Neuronal stem cell (in vitro differentiated cells): ENCODE measurements around the gene ITGBL1.

Experiments
- DNase-seq: peaks from one replicate; pipeline ENCODE4 v3.0.0-alpha.2; 2013; ENCODE audit warnings: low spot score
- H2AFZ ChIP-seq: one replicate; pipeline ENCODE4 v1.6.1; 2013; ENCODE audit warnings: mild to moderate bottlenecking, low read length, inconsistent platforms
- H2AK5ac ChIP-seq: 2 replicates; pipeline ENCODE4 v1.6.1; 2013; ENCODE audit warnings: low read depth, mild to moderate bottlenecking, inconsistent platforms, low read length, moderate library complexity, mixed read lengths
- H2BK120ac ChIP-seq: 2 replicates; pipeline ENCODE4 v1.6.1; 2013; ENCODE audit warnings: low read depth, mild to moderate bottlenecking, inconsistent platforms, low read length, moderate library complexity, mixed read lengths
- H2BK12ac ChIP-seq: one replicate; pipeline ENCODE4 v1.6.1; 2013; ENCODE audit warnings: low read length, inconsistent platforms
- H2BK15ac ChIP-seq: 2 replicates; pipeline ENCODE4 v1.6.1; 2013; ENCODE audit warnings: mild to moderate bottlenecking, low read length, inconsistent platforms, mixed read lengths
- H2BK5ac ChIP-seq: one replicate; pipeline ENCODE4 v1.6.1; 2013; ENCODE audit warnings: inconsistent platforms, mild to moderate bottlenecking, low read length, moderate library complexity
- H3K14ac ChIP-seq: one replicate; pipeline ENCODE4 v1.6.1; 2013; ENCODE audit warnings: low read length, inconsistent platforms
- H3K18ac ChIP-seq: 2 replicates; pipeline ENCODE4 v1.6.1; 2013; ENCODE audit warnings: low read length, inconsistent platforms
- H3K23ac ChIP-seq: 2 replicates; pipeline ENCODE4 v1.6.1; 2013; ENCODE audit warnings: low read depth, mild to moderate bottlenecking, mixed read lengths, low read length, inconsistent platforms; ENCODE audit not compliant: poor library complexity
- H3K27ac ChIP-seq: replicated peaks from 3 replicates; pipeline ENCODE4 v1.5.1; 2013; ENCODE audit warnings: low read length, inconsistent platforms
- H3K27me3 ChIP-seq, 3 experiments: 2 replicates each; pipeline ENCODE4 v1.6.1; 2013; ENCODE audit warnings: low read length in 3 of 3, mild to moderate bottlenecking in 2 of 3, inconsistent platforms in 1 of 3, low read depth in 1 of 3, mixed read lengths in 1 of 3, moderate library complexity in 1 of 3; ENCODE audit not compliant: control insufficient read depth in 3 of 3, insufficient read depth in 3 of 3
- H3K36me3 ChIP-seq, 2 donors: replicated peaks in 1 of 2; 2 replicates each; pipeline ENCODE4 v1.6.1; 2013; ENCODE audit warnings: low read length in 2 of 2; ENCODE audit not compliant: control insufficient read depth in 2 of 2, insufficient read depth in 2 of 2
- H3K4ac ChIP-seq: 2 replicates; pipeline ENCODE4 v1.6.1; 2013; ENCODE audit warnings: inconsistent platforms, mild to moderate bottlenecking, low read length, moderate library complexity
- H3K4me1 ChIP-seq, 2 donors: 1 replicate in 1 of 2; 2 replicates in 1 of 2; pipeline ENCODE4 v1.6.1; 2013; ENCODE audit warnings: low read length in 2 of 2, low read depth in 1 of 2; ENCODE audit not compliant: control insufficient read depth in 2 of 2, insufficient read depth in 1 of 2
- H3K4me2 ChIP-seq: one replicate; pipeline ENCODE4 v1.6.1; 2013; ENCODE audit warnings: mild to moderate bottlenecking, low read length, inconsistent platforms; ENCODE audit not compliant: insufficient read depth, poor library complexity, severe bottlenecking
- H3K4me3 ChIP-seq, 2 donors: 2 replicates each; pipeline ENCODE4 v1.5.1; 2013; ENCODE audit warnings: low read length in 2 of 2, mild to moderate bottlenecking in 2 of 2, inconsistent platforms in 1 of 2, moderate library complexity in 1 of 2
- H3K79me1 ChIP-seq: one replicate; pipeline ENCODE4 v1.6.1; 2013; ENCODE audit warnings: low read depth, mild to moderate bottlenecking, inconsistent platforms, low read length, moderate library complexity
- H3K9ac ChIP-seq: one replicate; pipeline ENCODE4 v1.6.1; 2013; ENCODE audit warnings: mild to moderate bottlenecking, low read depth, low read length, inconsistent platforms; ENCODE audit not compliant: poor library complexity
- H3K9me3 ChIP-seq, 2 donors: replicated peaks in 1 of 2; 2 replicates each; pipeline versions ENCODE3 to v1.6.1; 2013; ENCODE audit warnings: low read length in 2 of 2, mild to moderate bottlenecking in 2 of 2, inconsistent platforms in 1 of 2, low read depth in 1 of 2, mixed read lengths in 1 of 2, moderate library complexity in 1 of 2; ENCODE audit not compliant: control insufficient read depth in 2 of 2, insufficient read depth in 1 of 2
- H4K8ac ChIP-seq: one replicate; pipeline ENCODE4 v1.6.1; 2013; ENCODE audit warnings: low read depth, mild to moderate bottlenecking, inconsistent platforms, low read length, moderate library complexity
- H4K91ac ChIP-seq: one replicate; pipeline ENCODE4 v1.6.1; 2013; ENCODE audit warnings: low read length, low read depth, mild to moderate bottlenecking, inconsistent platforms; ENCODE audit not compliant: poor library complexity
- WGBS, 2 donors: extraction: QIAGEN DNeasy Blood & Tissue Kit; methylation state at CpG; one replicate each; pipeline ENCODE4 v1.1.7; 2013; ENCODE audit warnings: missing lambda C conversion rate in 2 of 2, mixed read lengths in 1 of 2; ENCODE audit not compliant: insufficient read length in 2 of 2, insufficient replicate concordance in 1 of 2; ENCODE audit errors: extremely low coverage in 2 of 2; 5-methylcytosine and 5-hydroxymethylcytosine counted together

The ITGBL1 gene

GRCh38 chr13:101416181-101417042 is 36.1 kb upstream of the ITGBL1 start, which contains the start of gene NALCN:
Gene NALCN (minus strand): TSS chr13:101416508. CDS start chr13:101399126, 17,382 bp downstream.
- Histone ChIP-seq H3K27ac (no peak within 1 kb of the TSS), H2BK15ac (no peak within 1 kb of the TSS)
- no CpG with 5 or more reads among the region's 85 CpGs for WGBS, 2 donors

GRCh38 chr13:101417043-101417406 is 35.5 kb upstream of the ITGBL1 start:
- H3K4ac ChIP-seq, result no peak overlapping the region
- H3K27me3 ChIP-seq, result peaks cover 0 to 61% (median 17%) of the 10 kb centered on the region in 3 experiments
- no peak overlapping the region for H3K14ac ChIP-seq
- H3K36me3 ChIP-seq, result no peaks in the 10 kb centered on the region
- no peak overlapping the region for H4K8ac ChIP-seq
- no peak overlapping the region for H4K91ac ChIP-seq
- no peak overlapping the region for H3K18ac ChIP-seq
- no peak overlapping the region for H2AK5ac ChIP-seq
- peak overlapping the region; percentile 93 for H2AFZ ChIP-seq
- peak overlapping the region in 1 of 2 donors; percentile 45 for H3K4me3 ChIP-seq
- H2BK120ac ChIP-seq, result no peak overlapping the region
- no peaks in the 10 kb centered on the region for H3K9me3 ChIP-seq
- no peak overlapping the region for H3K23ac ChIP-seq
- peaks cover 2 to 8% of the 10 kb centered on the region in 2 donors for H3K4me1 ChIP-seq
- no peak overlapping the region for H2BK5ac ChIP-seq
- H3K27ac ChIP-seq, result no peak overlapping the region
- no peaks in the 10 kb centered on the region for H3K79me1 ChIP-seq
- H3K4me2 ChIP-seq, result peak overlapping the region; percentile 94
- H3K9ac ChIP-seq, result no peak overlapping the region
- no CpG with 5 or more reads among the region's 3 CpGs for WGBS, 2 donors
- no peak overlapping the region for H2BK12ac ChIP-seq
- no peak overlapping the region for H2BK15ac ChIP-seq
- DNase-seq, result no peak

More at GRCh38 chr13:101416181-101417042, 36.1 kb upstream of the ITGBL1 start, which contains the start of gene NALCN:
- no peak within 1 kb of the TSS for H2BK5ac ChIP-seq
- H3K79me1 ChIP-seq, result no peaks in the 10 kb centered on the region
- peak within 1 kb of the TSS; percentile 45 to 79 for H3K4me3 ChIP-seq
- H3K23ac ChIP-seq, result no peak within 1 kb of the TSS
- H3K4me2 ChIP-seq, result peak within 1 kb of the TSS; percentile 94
- DNase-seq, result peak; percentile 31
- no peaks in the 10 kb centered on the region for H3K36me3 ChIP-seq
- H2BK120ac ChIP-seq, result peak within 1 kb of the TSS; percentile 31
- no peak within 1 kb of the TSS for H2AK5ac ChIP-seq
- no peak within 1 kb of the TSS for H3K4ac ChIP-seq
- H3K27me3 ChIP-seq, result peaks cover 0 to 58% (median 17%) of the 10 kb centered on the region in 3 experiments
- H3K9ac ChIP-seq, result peak within 1 kb of the TSS; percentile 77
- H2BK12ac ChIP-seq, result peak within 1 kb of the TSS; percentile 58
- H4K91ac ChIP-seq, result no peak within 1 kb of the TSS
- peaks cover 2 to 8% of the 10 kb centered on the region in 2 donors for H3K4me1 ChIP-seq
- H3K14ac ChIP-seq, result peak within 1 kb of the TSS; percentile 89
- peak within 1 kb of the TSS; percentile 95 for H3K18ac ChIP-seq
- H3K9me3 ChIP-seq, result no peaks in the 10 kb centered on the region
- H2AFZ ChIP-seq, result peak within 1 kb of the TSS; percentile 93
- H4K8ac ChIP-seq, result no peak within 1 kb of the TSS

- no peak overlapping the region for H3K23ac ChIP-seq
- H4K91ac ChIP-seq, result no peak overlapping the region
- no peak overlapping the region for H3K18ac ChIP-seq
- WGBS, 2 donors, result no CpG with 5 or more reads among the region's 5 CpGs
- H4K8ac ChIP-seq, result no peak overlapping the region
- no peak for DNase-seq
- no peak overlapping the region for H2AFZ ChIP-seq
- H2BK120ac ChIP-seq, result no peak overlapping the region
- no peak overlapping the region for H2BK12ac ChIP-seq
- H3K4ac ChIP-seq, result no peak overlapping the region
- H3K9ac ChIP-seq, result no peak overlapping the region
- no peak overlapping the region for H2BK15ac ChIP-seq
- H3K14ac ChIP-seq, result no peak overlapping the region
- H3K27me3 ChIP-seq, result peaks cover 0 to 61% (median 17%) of the 10 kb centered on the region in 3 experiments
- peaks cover 2 to 8% of the 10 kb centered on the region in 2 donors for H3K4me1 ChIP-seq
- no peak overlapping the region for H3K4me2 ChIP-seq
- H3K27ac ChIP-seq, result no peak overlapping the region
- H2AK5ac ChIP-seq, result no peak overlapping the region
- no peak overlapping the region for H2BK5ac ChIP-seq
- H3K36me3 ChIP-seq, result no peaks in the 10 kb centered on the region
- no peaks in the 10 kb centered on the region for H3K9me3 ChIP-seq
- H3K79me1 ChIP-seq, result no peaks in the 10 kb centered on the region
- H3K4me3 ChIP-seq, result no peak overlapping the region
Measured at GRCh38 chr13:101417501-101417900, 35.0 kb upstream of the ITGBL1 start.

- H3K4me2 ChIP-seq, result no peak overlapping the region
- no peak overlapping the region for H2AK5ac ChIP-seq
- no peak overlapping the region for H3K27ac ChIP-seq
- no peaks in the 10 kb centered on the region for H3K79me1 ChIP-seq
- no peak overlapping the region for H3K23ac ChIP-seq
- no peak overlapping the region for H4K91ac ChIP-seq
- H3K4me1 ChIP-seq, result no peaks in the 10 kb centered on the region
- no peak overlapping the region for H3K4me3 ChIP-seq
- H3K18ac ChIP-seq, result no peak overlapping the region
- no peak overlapping the region for H2BK15ac ChIP-seq
- H3K9ac ChIP-seq, result no peak overlapping the region
- no peak overlapping the region for H2BK5ac ChIP-seq
- no peak overlapping the region for H2AFZ ChIP-seq
- no peak overlapping the region for H2BK120ac ChIP-seq
- H3K4ac ChIP-seq, result no peak overlapping the region
- H3K36me3 ChIP-seq, result no peaks in the 10 kb centered on the region
- no peak overlapping the region for H2BK12ac ChIP-seq
- no peak overlapping the region for H4K8ac ChIP-seq
- H3K27me3 ChIP-seq, result peaks cover 0 to 10% (median 0%) of the 10 kb centered on the region in 3 experiments
- H3K9me3 ChIP-seq, result no peaks in the 10 kb centered on the region
- no peak overlapping the region for H3K14ac ChIP-seq
- WGBS, 2 donors, result no CpG with 5 or more reads among the region's 2 CpGs
- no peak for DNase-seq
Measured at GRCh38 chr13:101423872-101424271, 28.6 kb upstream of the ITGBL1 start.
